GM19468 (cell line): Measurements from ENCODE around the gene ACER1.
A peak's percentile ranks its signal among the peaks of the same experiment; 100 is the strongest.
"Not testable (repeated sequence)": the region's sequence is repeated elsewhere in the genome, so short reads cannot be mapped to it uniquely, and the experiment has no call there.

Experiments
- ATAC-seq: cut with Tn5 transposase; IDR thresholded peaks from one replicate; pipeline ENCODE4 v1.9.1; 2021; ENCODE audit warnings: mild to moderate bottlenecking, moderate library complexity, moderate number of reproducible peaks; ENCODE audit not compliant: unreplicated experiment; ENCODE audit errors: extremely low read depth

ACER1 gene

DNA sequence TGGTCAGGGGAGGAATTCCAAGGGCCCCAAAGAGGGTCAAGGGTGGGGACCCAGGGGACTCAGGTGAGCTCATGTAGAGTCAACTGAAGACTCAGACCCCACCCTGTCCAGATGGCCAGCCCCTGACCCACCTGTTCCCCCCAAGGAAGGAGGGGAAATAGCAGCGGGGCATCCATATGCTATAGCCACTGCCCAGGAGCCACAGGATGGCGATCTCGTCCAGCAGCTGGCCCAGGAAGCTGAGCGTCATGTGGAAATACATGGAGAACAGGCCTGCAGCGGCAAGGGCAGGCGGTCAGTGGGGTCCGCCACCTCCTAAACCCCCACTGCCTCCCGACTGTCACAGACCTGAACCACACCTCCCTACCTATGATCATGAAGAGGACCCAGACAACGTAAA is 21.4 kb downstream of the ACER1 start:
- ATAC-seq, result no peak

DNA sequence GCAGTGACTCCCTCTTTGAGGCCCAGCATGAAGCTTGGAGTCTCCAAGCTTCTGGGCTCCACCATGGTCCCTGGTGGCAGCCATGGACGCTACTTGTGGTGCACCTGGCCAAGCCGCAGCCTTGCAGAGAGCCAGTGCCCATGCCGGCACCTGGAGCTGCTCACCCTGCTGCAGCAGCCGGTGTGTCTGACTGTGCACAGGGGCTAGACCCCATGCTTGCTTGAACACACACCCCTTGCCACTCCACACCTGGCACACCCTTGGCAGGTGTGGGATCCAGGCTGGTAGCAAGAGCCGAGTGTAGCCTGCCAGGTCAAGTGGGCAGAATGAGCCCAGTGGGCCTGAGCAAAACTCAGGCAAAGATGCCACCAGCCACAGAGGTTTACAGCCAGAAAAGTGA is 35.0 kb downstream of the ACER1 start:
- ATAC-seq, result no peak

DNA sequence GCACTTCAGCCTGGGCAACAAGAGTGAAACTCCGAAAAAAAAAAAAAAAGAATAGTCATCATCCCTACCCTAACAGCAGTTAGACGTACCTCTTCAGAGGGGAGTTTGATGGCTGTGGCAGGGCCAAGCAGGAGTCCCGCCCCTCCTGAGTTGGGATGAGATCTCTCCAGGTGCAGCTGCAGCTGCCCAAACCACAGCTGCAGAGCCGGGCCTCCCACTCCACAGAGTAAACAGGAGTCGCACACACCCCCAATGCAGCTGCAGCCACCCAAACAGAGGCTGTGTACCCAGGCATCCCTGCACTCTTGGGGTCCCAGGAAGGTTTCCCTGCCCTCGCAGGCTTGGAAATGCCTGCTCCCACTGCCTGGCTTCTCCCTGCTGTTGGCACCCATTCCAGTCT is 36.2 kb downstream of the ACER1 start:
- no peak for ATAC-seq

DNA sequence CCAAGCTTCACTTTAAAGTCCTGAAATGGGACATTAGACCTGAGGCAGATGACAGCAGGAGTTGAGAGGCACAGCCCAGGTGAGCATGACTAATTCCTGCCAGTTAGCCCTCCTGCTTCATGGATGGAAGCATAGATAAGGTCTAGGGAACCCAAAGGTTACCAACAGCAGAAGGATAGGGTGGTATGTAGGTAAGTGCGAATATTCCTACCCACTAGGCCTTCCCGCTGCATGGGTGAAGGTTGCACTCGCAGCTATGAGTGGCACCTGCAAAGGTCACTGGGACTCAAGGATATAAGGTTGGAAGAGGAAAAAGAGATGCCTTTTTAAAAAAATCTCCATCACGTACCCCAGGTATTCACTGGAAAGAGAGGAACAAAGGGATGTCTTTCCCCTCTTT is 41.4 kb downstream of the ACER1 start:
- no peak for ATAC-seq

DNA sequence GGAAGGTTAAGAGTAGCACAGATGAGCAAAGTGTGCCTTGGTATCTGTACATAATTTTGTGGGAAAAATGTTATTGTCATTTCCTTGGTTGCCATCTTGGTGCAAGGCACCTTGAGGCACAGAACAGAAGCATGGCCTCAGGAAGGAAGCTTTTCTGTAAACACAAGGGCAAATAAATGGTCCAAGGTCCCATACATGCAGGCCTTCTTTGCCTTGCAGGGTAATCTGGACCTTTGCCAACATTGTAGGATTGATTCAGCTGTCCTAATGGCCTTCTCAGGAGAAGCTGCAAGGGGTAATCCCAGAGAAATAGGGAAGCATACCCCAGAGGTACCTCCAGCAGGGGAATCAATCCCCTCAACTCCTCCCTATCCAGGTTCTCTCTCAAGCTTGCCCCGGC is 44.7 kb downstream of the ACER1 start:
- no peak for ATAC-seq

DNA sequence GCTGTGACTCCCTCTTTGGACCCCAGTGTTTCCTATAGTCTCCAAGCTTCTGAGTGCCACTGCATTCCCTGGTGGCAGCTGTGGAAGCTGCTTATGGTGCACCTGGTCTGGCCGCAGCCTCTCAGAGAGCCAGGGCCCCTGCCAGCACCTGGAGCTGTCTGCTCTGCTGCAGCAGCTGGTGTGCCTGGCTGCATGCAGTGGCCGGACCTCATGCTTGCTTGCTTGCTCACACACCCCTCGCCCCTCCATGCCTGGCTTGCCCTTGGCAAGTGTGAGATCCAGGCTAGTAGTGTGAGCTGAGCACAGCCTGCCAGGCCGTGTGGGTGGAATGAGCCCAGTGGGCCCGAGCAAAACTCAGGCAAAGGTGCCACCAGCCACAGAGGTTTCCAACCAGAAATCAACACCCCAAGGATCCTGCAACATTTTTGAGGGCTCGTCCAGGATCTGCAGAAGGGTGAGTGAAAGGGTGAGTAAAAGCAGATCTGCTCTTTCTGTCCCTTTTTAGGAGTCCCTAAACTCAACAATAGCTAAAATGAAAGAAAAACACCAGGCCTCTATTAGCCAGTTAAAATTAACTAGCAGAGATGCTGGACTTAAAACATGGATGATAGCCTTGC is 46.0 kb downstream of the ACER1 start:
- no peak for ATAC-seq

DNA sequence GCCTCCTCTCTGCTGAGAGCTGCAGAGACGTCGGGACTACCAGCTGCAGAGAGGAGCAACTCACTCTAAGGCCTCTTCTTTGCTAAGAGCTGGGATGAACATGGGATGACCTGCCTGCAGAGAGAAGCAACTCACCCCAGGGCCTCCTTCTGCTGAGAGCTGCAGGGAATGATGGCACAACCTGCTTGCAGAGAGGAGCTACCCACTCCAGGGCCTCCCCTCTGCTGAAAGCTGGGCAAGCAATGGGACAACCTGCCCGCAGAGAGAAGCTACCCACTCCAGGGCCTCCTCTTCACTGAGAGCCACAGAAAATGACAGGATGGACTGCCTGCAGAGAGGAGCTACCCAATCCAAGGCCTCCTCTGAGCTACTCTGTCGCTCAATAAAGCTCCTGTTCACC is 46.7 kb downstream of the ACER1 start:
- ATAC-seq, result no peak

DNA sequence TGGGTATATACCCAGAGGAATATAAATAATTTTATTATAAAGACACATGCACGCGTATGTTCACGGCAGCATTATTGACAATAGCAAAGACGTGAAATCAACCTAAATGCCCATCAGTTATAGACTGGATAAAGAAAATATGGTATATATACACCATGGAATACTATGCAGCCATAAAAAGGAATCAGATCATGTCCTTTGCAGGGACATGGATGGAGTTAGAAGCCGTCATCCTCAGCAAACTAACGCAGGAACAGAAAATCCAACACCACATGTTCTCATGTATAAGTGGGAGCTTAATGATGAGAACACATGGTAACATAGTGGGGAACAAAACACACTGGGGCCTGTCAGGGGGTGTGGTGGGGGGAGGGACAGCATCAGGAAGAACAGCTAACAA is 51.0 kb downstream of the ACER1 start:
- not testable (repeated sequence) for ATAC-seq

DNA sequence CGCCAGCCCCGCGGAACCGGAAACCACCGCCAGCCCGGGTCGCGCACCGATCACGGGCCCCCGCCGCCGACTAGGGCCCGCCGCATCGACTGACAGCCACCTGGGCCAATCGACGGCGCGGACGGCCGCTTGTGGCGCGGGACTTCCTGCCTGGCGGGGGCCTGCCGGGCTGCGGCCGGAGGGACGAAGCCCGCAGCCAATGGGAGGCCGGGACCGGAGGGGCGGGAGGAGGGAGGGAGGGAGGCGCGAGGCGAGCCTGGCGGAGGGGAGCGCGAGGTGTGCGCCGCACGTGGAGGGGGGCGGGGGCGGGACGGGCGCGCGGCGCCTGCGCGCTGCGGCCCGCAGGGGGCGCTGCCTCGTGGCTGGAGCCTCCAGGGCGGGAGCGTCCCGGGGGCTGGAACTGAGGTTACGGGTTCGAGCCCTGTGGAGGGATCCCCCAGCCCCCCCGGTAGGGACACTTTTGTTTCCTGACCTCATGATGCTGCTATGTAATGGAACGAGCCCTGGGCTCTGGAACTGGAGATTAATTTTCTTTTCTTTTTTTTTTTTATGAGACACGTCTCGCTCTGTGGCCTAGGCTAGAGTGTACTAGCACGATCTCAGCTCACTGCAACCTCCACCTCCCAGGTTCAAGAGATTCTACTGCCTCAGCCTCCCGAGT is 53.4 kb downstream of the ACER1 start, which contains the start of gene MLLT1:
TSS of gene MLLT1 (minus strand) at position 45 of the 661 bp plus-strand sequence. CDS start 191 bp downstream, outside the sequence.
- peak; percentile 80 for ATAC-seq

DNA sequence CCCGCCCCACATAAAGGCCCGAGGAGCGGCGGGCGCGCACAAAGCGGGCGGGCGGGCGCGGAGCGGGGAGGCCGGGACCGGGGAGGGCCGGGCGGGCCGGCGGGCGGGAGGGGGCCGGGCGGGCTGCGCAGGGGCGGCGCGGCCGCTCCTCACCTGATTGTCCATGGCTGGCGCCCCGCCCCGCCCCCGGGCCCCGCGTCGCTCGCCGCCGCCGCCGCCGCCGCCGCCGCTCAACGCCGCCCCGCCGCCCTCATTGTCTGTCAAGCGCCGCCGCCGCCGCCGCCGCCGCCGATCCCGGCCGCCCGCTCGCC is 53.8 kb downstream of the ACER1 start:
- no peak for ATAC-seq

DNA sequence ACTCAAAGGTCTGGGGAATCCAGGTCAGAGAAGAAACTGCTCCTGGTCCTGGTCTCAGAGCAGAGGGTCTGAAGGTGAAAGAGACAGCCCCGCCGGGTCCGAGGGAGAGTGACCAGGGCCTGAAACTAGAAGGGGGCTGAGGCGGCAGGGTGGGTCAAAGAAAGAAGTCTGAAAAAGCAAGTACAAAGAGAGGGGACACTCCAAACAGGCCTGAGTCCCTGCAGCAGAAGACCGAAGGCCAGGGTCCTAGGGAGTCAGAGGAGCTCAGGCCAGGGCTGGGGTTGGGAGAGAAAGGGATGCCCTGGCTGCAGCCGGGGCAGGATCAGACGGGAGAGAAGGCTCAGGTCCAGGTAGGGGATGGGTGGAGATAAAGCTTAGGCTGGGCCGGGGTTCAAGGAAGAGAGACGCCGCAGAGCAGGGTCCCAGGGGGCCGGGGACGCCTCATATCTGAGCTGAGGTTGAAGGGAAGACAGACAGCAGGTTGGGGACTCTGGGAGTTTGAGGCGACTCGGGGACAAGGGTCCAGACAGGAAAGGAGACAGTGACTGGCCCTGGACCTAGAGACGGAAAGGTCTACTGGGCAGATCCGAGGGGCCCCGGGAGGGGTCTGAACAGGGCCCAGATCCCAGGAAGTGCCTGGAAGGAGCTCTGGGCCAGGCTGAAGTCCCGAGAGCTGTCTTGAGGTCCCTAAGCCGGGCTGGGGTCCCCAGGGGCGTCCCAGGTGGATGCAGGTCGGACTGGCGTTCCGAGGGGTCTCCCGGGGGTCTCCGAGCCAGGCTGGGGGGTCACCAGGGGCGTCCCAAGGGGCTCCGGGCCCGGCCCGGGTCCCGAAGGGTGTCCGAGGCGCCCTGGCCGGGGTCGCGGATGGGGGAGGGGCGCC is 54.4 kb downstream of the ACER1 start:
- ATAC-seq, result no peak

DNA sequence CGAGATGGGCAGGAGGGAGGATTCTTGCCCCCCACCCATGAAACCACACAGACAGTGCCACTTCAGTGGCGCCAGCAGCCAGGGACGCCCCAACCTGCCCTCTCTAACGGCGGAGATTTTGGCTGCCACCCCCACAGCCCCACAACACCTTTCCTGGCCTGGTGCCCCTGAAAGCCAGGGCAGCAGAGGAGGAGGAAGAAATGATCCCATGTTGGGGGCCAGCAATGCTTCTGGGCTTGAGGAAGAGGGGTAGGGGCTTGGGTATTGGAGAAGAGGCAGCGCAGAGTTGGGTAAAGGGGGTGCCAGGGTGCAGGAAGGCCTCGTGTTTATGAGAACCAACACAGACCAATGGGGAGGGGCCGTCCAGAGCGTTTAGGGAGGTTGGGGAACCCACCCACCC is 55.4 kb downstream of the ACER1 start:
- ATAC-seq, result no peak

DNA sequence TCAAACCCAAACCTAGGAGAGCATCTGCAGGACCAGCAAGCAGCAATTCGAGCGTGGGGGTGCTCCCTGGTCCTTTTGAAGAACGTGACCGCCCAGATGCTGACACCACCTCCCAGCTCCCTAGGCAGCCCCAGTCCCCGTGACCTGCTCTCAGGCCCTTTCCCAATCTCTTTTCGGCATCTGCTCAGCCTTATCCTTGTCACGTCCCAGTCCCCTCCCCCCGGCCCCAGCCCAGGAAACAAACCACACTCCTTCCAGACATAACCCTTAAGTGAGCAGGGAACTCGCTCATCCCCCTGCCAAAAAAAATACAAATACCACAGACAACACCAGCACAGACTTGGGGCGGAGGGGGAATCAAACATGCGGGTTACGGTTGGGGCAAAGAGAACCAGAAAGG is 57.0 kb downstream of the ACER1 start:
- no peak for ATAC-seq

DNA sequence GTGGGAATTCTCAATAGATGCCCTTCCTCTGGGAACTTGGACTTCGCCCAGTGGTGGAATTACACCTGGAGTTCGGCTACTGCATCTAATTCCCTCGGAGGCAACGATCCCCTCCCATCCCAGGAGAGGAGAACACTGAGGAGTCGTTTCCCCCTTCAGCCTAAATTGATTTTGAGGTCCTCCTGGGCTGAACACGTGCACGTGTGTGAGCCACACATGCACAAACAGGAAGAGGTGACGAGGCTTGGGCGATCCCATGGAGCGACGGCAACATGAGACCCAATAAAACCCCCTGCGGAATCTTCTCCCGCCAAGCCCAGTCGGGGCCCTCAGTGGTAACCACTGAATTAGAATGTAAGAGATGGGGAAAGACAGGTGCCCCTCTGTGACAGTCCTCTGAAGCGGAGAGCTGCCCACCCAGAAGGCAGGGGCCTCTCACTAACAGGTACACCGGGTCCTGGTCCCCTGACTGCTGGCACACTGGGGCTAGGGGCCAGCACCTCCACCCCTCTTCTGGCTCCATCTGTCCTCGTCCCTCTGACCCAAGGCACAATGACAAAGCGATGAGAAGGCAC is 58.2 kb downstream of the ACER1 start:
- no peak for ATAC-seq

DNA sequence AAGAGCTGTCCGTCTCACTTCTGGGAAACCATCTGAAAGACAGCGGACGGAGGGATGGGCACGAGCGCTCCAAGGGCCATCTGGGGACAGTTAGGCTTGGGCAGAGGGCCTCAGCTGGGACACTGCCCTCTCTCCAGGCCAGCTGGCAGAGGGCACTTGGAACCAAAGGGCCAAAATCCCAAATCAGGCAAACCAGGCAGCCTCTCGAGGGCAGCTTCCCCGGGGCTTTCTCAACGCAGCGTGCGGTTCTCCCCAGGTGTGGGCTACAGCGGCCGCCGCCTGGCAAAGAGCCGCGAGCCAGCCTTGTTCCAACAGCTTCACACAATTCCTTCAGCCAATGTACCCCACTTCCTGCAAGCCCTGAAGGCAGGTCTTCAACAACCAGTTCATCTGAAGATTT is 58.7 kb downstream of the ACER1 start:
- ATAC-seq, result no peak

DNA sequence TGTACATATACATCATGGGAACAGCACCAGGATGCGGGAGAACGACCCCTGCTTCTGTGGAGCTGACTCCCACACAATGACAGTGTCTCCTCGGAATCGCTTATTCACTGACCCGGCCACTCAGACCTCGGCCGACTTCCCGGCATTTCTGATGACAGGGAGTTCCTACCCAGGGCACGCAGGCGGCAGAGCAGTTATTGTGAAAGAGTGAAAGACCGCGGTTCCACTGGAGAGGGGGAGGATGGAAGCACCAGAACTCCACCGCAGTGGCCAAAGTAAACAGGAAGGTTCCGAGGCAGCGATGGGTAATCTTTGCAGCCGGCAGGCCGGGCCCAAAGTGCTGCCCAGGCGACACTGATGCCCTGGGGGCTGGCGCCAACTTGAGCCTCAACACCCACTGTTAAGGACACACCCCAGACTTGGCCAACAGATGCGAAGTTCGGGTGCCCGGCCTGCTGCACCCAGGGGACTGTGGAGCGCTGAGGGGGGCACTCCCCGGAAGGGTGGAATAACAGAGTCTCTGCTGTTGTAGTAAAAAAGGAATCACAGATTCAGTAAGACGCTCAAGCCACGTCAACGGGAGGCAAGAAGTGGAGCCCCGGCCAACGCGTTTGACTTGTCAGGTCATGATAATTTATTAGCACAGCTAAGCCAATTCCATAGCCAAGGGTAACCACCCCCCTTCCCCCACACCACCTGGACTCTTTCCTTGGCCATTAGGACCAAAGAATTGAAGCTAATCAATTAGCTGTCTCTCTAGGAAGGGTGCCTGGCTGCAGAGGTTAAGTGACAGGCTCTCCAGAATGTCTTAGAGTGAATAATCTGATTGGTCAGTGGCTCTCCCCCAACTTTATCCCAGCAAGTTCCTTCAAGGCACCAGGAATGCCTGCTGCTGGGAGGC is 59.5 kb downstream of the ACER1 start:
- no peak for ATAC-seq

DNA sequence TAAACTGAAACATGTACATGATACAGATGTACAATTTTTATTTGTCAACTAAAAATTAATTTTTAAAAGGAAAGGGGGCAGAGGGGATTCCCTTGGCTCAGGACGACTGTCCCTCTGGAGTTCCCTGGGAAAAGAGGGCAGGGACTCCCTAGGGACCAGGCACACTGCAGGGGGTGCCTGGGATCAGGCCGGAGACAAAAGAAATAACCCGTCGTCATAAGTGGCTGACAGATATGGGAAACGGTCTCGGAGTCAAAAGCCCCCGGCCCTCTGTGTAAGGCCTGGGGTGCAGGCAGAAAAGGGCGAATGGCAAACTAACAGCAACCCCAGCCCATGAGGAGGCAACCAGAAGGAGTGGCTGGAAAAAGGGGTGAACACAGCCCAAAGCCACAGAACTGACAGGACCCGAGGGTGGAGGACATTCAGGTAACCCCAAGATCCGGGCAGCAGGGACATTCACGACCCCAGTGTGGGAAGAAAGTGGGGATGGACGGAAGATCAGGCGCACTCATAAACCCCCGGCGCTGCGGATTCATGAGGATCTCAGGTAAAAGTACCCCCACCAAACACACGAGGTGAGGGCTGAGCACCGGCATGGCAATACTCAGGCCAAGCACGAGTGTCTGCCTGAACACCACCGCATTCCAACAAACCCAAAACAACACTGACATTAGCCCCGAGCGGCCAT is 60.4 kb downstream of the ACER1 start:
- no peak for ATAC-seq

DNA sequence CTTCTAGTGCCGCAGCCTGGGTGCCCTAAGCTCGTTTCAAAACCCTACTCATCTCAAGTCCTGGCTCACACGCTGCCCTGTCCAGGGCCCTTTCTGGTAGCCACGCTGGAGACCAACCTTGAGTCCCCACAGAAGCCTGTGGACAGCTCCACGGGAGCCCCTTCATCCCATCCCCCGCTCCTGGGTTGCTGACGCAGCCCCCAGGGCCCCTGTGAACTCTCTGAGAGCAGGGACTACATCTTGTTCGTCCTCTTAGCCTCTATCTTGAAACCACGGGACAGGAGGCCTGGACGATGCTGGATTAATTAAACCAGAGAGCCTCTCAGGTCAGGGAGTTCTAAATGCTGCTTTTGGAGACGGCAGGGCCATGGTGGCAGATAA is 61.0 kb downstream of the ACER1 start:
- ATAC-seq, result no peak

DNA sequence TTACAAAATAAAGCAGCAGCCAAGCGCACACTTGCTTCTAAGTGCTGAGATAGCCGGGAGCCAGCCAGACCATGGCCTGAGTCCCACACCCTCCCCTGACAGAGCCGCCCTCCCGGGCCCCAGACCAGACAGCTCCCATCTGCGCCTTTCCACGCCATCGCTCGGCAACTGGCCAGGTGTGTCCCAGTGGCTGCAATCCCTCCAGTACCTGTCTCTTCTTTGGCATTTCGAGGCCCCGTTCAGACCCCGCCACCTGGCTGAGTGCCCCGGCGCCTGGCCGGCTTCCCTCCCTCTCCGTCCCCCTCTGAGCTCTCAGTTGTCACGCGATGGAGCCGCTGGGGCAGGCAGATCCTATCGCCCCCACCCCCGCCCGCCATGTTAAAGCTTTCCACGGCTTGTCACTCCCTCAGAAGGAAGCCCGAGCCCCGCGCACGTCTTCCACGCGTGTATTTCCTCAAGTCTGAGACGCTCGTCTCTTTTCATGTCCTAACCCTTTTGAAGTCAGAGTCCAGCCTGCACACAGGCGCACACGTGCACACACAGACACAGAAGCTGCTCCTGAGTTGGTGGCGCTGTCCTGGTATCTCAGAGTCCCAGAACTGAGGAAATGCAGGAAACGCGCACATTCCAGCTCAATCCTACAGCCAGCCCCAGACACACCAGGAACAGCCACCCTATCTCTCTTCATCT is 61.5 kb downstream of the ACER1 start:
- ATAC-seq, result no peak
